ENCODE measurements around the gene LGI4.
"Not testable (repeated sequence)": the region's sequence is repeated elsewhere in the genome, so short reads cannot be mapped to it uniquely, and the experiment has no call there.

The LGI4 gene

GRCh38 chr19:35130761-35131720 is 3.8 kb downstream of the LGI4 start:
- Histone ChIP-seq H3K36me3 (replicated peaks; ENCODE audit: insufficient read depth, low read length) (no peaks in the 10 kb centered on the region), H3K9ac (ENCODE audit: low read length) (no peak overlapping the region), H3K27ac (ENCODE audit: low read length) (no peak overlapping the region), H2AFZ (ENCODE audit: low read length) (no peak overlapping the region), H3K4me3 (ENCODE audit: low read length) (no peak overlapping the region), H3K9me2 (replicated peaks; ENCODE audit: insufficient read depth, low read length) (no peaks in the 10 kb centered on the region), H3F3A (ENCODE audit: insufficient read depth, low read length) (no peaks in the 10 kb centered on the region), H3K4me1 (ENCODE audit: low read length) (0 out of 2 replicates have a peak, but pooled peaks cover 8% of the 10 kb centered on the region), H3K27me3 (replicated peaks; ENCODE audit: insufficient read depth, low read length) (peaks cover 61% of the 10 kb centered on the region), H4K20me1 (ENCODE audit: insufficient read depth, low read length) (no peaks in the 10 kb centered on the region), H3K4me2 (ENCODE audit: low read depth, low read length) (no peak overlapping the region), H3K9me3 (replicated peaks; ENCODE audit: insufficient read depth, low read length) (no peaks in the 10 kb centered on the region), H3K79me2 (ENCODE audit: low read length) (no peaks in the 10 kb centered on the region)
- TF ChIP-seq CTCF (IDR thresholded peaks at IDR 0.05; ENCODE audit: low read length) (no peak), EZH2 (optimal IDR thresholded peaks at IDR 0.05; ENCODE audit: low read depth, low read length) (no peak), EZH2phosphoT487 (IDR thresholded peaks at IDR 0.05; ENCODE audit: low read length) (no peak)
- no peak for DNase-seq

- peaks cover 59% of the 10 kb centered on the region for H3K27me3 ChIP-seq (replicated peaks; ENCODE audit: insufficient read depth, low read length)
- not testable (repeated sequence) for H3K4me2 ChIP-seq (ENCODE audit: low read depth, low read length); H2AFZ ChIP-seq (ENCODE audit: low read length); H3F3A ChIP-seq (ENCODE audit: insufficient read depth, low read length); H3K9me2 ChIP-seq (replicated peaks; ENCODE audit: insufficient read depth, low read length); H3K4me1 ChIP-seq (ENCODE audit: low read length); H3K4me3 ChIP-seq (ENCODE audit: low read length); H3K9ac ChIP-seq (ENCODE audit: low read length); H3K79me2 ChIP-seq (ENCODE audit: low read length); H3K9me3 ChIP-seq (replicated peaks; ENCODE audit: insufficient read depth, low read length); DNase-seq; H3K36me3 ChIP-seq (replicated peaks; ENCODE audit: insufficient read depth, low read length); H3K27ac ChIP-seq (ENCODE audit: low read length); H4K20me1 ChIP-seq (ENCODE audit: insufficient read depth, low read length)
These were observed 5.1 kb downstream of the LGI4 start for GRCh38 chr19:35129724-35130274.

GRCh38 chr19:35128398-35129057 is 6.3 kb downstream of the LGI4 start:
- Histone ChIP-seq H3K4me2 (ENCODE audit: low read depth, low read length) (no peak overlapping the region), H3K9ac (ENCODE audit: low read length) (no peak overlapping the region), H3K4me3 (ENCODE audit: low read length) (no peak overlapping the region), H3F3A (ENCODE audit: insufficient read depth, low read length) (no peaks in the 10 kb centered on the region), H3K36me3 (replicated peaks; ENCODE audit: insufficient read depth, low read length) (no peaks in the 10 kb centered on the region), H4K20me1 (ENCODE audit: insufficient read depth, low read length) (no peaks in the 10 kb centered on the region), H3K9me2 (replicated peaks; ENCODE audit: insufficient read depth, low read length) (no peaks in the 10 kb centered on the region), H2AFZ (ENCODE audit: low read length) (no peak overlapping the region), H3K79me2 (ENCODE audit: low read length) (no peaks in the 10 kb centered on the region), H3K9me3 (replicated peaks; ENCODE audit: insufficient read depth, low read length) (no peaks in the 10 kb centered on the region), H3K27ac (ENCODE audit: low read length) (no peak overlapping the region), H3K27me3 (replicated peaks; ENCODE audit: insufficient read depth, low read length) (peaks cover 57% of the 10 kb centered on the region), H3K4me1 (ENCODE audit: low read length) (peaks cover 7% of the 10 kb centered on the region)
- TF ChIP-seq EZH2 (optimal IDR thresholded peaks at IDR 0.05; ENCODE audit: low read depth, low read length), result no peak
- no peak for TF ChIP-seq CTCF (IDR thresholded peaks at IDR 0.05; ENCODE audit: low read length)
- TF ChIP-seq EZH2phosphoT487 (IDR thresholded peaks at IDR 0.05; ENCODE audit: low read length), result no peak
- no peak for DNase-seq
